Mesenchymal stem cell (in vitro differentiated cells and primary cell): Measurements from ENCODE around the gene BTG1.

Experiments used
- DNase-seq: peaks from one replicate; pipeline ENCODE4 v3.0.0-alpha.2; 2013
- H2AFZ ChIP-seq: one replicate; pipeline ENCODE4 v1.6.1; 2013; ENCODE audit warnings: low read depth, mild to moderate bottlenecking, control low read depth, inconsistent platforms, low read length, moderate library complexity
- H2AK5ac ChIP-seq: 2 replicates; pipeline ENCODE4 v1.6.1; 2013; ENCODE audit warnings: low read length, moderate library complexity, mild to moderate bottlenecking, inconsistent platforms; ENCODE audit not compliant: severe bottlenecking
- H2BK120ac ChIP-seq: one replicate; pipeline ENCODE4 v1.6.1; 2013; ENCODE audit warnings: low read depth, mild to moderate bottlenecking, inconsistent platforms, low read length, moderate library complexity
- H2BK12ac ChIP-seq, 2 experiments: one replicate each; pipeline ENCODE4 v1.6.1; 2013; ENCODE audit warnings: inconsistent platforms in 2 of 2, low read length in 2 of 2, mild to moderate bottlenecking in 2 of 2, moderate library complexity in 2 of 2, control low read depth in 1 of 2
- H2BK15ac ChIP-seq: one replicate; pipeline ENCODE4 v1.6.1; 2013; ENCODE audit warnings: mild to moderate bottlenecking, low read depth, inconsistent platforms; ENCODE audit not compliant: poor library complexity, severe bottlenecking
- H2BK5ac ChIP-seq: 2 replicates; pipeline ENCODE4 v1.6.1; 2013; ENCODE audit warnings: low read depth, mild to moderate bottlenecking, low read length, control low read depth, inconsistent platforms; ENCODE audit not compliant: poor library complexity, severe bottlenecking
- H3K14ac ChIP-seq, 2 experiments: one replicate each; pipeline ENCODE4 v1.6.1; 2013; ENCODE audit warnings: inconsistent platforms in 2 of 2, low read length in 2 of 2, control low read depth in 1 of 2, mild to moderate bottlenecking in 1 of 2, moderate library complexity in 1 of 2
- H3K18ac ChIP-seq, 2 experiments: one replicate each; pipeline ENCODE4 v1.6.1; 2013; ENCODE audit warnings: inconsistent platforms in 2 of 2, low read length in 2 of 2, control low read depth in 1 of 2, low read depth in 1 of 2, mild to moderate bottlenecking in 1 of 2
- H3K23ac ChIP-seq, 2 experiments: one replicate each; pipeline ENCODE4 v1.6.1; 2013; ENCODE audit warnings: inconsistent platforms in 2 of 2, low read length in 2 of 2, mild to moderate bottlenecking in 2 of 2, moderate library complexity in 2 of 2, control low read depth in 1 of 2
- H3K27ac ChIP-seq: 2 replicates; pipeline ENCODE4 v1.5.1; 2013; ENCODE audit warnings: mild to moderate bottlenecking, moderate library complexity, low read length, control low read depth, inconsistent platforms; ENCODE audit not compliant: poor library complexity, severe bottlenecking
- H3K27me3 ChIP-seq, 2 experiments: 2 replicates each; pipeline versions ENCODE4 v1.6.1 to v1.7.0; 2013; ENCODE audit warnings: low read length in 2 of 2, mild to moderate bottlenecking in 2 of 2, moderate library complexity in 2 of 2, control low read depth in 1 of 2, inconsistent platforms in 1 of 2; ENCODE audit not compliant: control insufficient read depth in 1 of 2, insufficient read depth in 1 of 2
- H3K36me3 ChIP-seq, 2 experiments: 2 replicates each; pipeline versions ENCODE4 v1.6.1 to v1.7.0; 2013; ENCODE audit warnings: low read length in 2 of 2, control low read depth in 1 of 2, inconsistent platforms in 1 of 2, low read depth in 1 of 2, mild to moderate bottlenecking in 1 of 2; ENCODE audit not compliant: insufficient read depth in 2 of 2, control insufficient read depth in 1 of 2
- H3K4ac ChIP-seq, 2 experiments: one replicate each; pipeline ENCODE4 v1.6.1; 2013; ENCODE audit warnings: inconsistent platforms in 2 of 2, low read length in 2 of 2, mild to moderate bottlenecking in 2 of 2, moderate library complexity in 2 of 2, control low read depth in 1 of 2, low read depth in 1 of 2
- H3K4me1 ChIP-seq: 2 replicates; pipeline ENCODE4 v1.6.1; 2013; ENCODE audit warnings: low read depth, low read length, control low read depth; ENCODE audit not compliant: control insufficient read depth, insufficient read depth
- H3K4me2 ChIP-seq: 2 replicates; pipeline ENCODE4 v1.6.1; 2013; ENCODE audit warnings: low read length, mild to moderate bottlenecking, inconsistent platforms; ENCODE audit not compliant: poor library complexity, severe bottlenecking
- H3K4me3 ChIP-seq, 2 experiments: 2 replicates each; pipeline versions ENCODE4 v1.5.1 to v1.7.0; 2013; ENCODE audit warnings: low read length in 2 of 2, mild to moderate bottlenecking in 2 of 2, control low read depth in 1 of 2, low read depth in 1 of 2; ENCODE audit not compliant: insufficient read depth in 1 of 2
- H3K79me1 ChIP-seq: replicated peaks from 2 replicates; pipeline ENCODE4 v1.6.1; 2013; ENCODE audit warnings: mild to moderate bottlenecking, control low read depth, low read length, inconsistent platforms; ENCODE audit not compliant: poor library complexity, severe bottlenecking
- H3K9ac ChIP-seq: 2 replicates; pipeline ENCODE4 v1.7.0; 2013; ENCODE audit warnings: mild to moderate bottlenecking, low read length, moderate library complexity
- H3K9me3 ChIP-seq: 2 replicates; pipeline ENCODE4 v1.7.0; 2013; ENCODE audit warnings: mild to moderate bottlenecking, low read length; ENCODE audit not compliant: control insufficient read depth
- H4K8ac ChIP-seq: one replicate; pipeline ENCODE4 v1.6.1; 2013; ENCODE audit warnings: inconsistent platforms, mild to moderate bottlenecking, low read length, moderate library complexity
- H4K91ac ChIP-seq: one replicate; pipeline ENCODE4 v1.6.1; 2013; ENCODE audit warnings: mild to moderate bottlenecking, low read length, inconsistent platforms
- WGBS: methylation state at CpG from one replicate; pipeline ENCODE4 v1.1.7; 2013; ENCODE audit warnings: mixed read lengths; 5-methylcytosine and 5-hydroxymethylcytosine counted together

BTG1 gene

DNA sequence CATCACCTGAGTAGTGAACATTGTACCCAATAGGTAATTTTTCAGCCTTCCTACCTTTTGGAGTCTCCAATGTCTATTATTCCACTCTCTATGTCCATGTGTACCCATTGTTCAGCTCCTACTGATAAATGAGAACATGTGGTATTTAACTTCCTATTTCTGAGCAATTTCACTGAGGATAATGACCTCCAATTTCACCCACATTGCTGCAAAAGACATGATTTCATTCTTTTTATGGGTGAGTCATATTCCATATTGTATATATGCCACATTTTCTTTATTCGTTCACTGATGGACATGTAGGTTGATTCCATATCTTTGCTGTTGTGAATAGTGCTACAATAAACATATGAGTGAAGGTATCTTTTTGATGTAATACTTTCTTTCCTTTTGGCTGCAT, 16.4 kb upstream of the BTG1 start:
- no peaks in the 10 kb centered on the region for H3K9me3 ChIP-seq
- no peak overlapping the region for H3K14ac ChIP-seq
- H3K4me2 ChIP-seq = no peak overlapping the region
- no peak for DNase-seq
- no peak overlapping the region for H4K8ac ChIP-seq
- H2BK120ac ChIP-seq = no peak overlapping the region
- H2BK12ac ChIP-seq = no peak overlapping the region
- no peaks in the 10 kb centered on the region for H3K4me1 ChIP-seq
- H3K36me3 ChIP-seq = no peaks in the 10 kb centered on the region
- no peak overlapping the region for H3K18ac ChIP-seq
- no peaks in the 10 kb centered on the region for H3K27me3 ChIP-seq
- H2BK15ac ChIP-seq = no peak overlapping the region
- H4K91ac ChIP-seq = no peak overlapping the region
- no peak overlapping the region for H3K4ac ChIP-seq
- H2AK5ac ChIP-seq = no peak overlapping the region
- no peak overlapping the region for H3K27ac ChIP-seq
- no peak overlapping the region for H2BK5ac ChIP-seq
- H3K9ac ChIP-seq = no peak overlapping the region
- no peak overlapping the region for H2AFZ ChIP-seq
- no peaks in the 10 kb centered on the region for H3K79me1 ChIP-seq
- no CpG with 5 or more reads among the region's 1 CpG for WGBS
- no peak overlapping the region for H3K4me3 ChIP-seq
- no peak overlapping the region for H3K23ac ChIP-seq

DNA sequence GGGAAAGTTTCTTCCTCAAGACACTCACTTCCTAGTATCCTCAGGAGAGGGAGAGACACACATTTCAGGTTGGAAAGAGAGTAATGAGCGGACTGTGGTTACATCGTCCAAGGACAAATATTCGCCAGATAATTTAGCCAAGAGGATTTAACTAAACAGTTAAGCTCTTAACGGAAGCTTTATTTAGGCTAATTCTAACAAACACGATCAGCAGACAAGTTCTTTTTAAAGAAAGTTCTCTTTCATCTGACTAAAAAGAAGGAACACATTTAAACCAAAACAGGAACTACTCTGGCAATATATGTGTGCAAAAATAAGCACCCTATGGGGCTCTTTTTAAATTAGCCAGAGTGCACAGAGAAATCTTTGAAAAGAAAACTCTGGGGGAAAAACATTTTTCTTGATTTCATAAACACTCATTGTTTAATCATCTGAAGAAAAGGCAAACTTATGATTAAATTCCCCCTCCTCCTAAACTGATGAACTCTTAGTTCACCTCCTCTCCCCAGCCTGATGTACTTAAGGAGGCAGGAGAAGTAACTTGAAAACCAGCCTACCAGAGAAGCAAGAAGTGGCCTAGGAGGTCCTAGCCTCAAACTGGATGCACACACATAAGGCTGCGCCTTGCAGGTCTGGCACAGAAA, 13.3 kb upstream of the BTG1 start:
- no peak overlapping the region for H3K14ac ChIP-seq
- no peak overlapping the region for H2AK5ac ChIP-seq
- H3K4me3 ChIP-seq = peak overlapping the region in 1 of 2 experiments; percentile 7
- no peak overlapping the region for H3K23ac ChIP-seq
- no peak overlapping the region for H2BK12ac ChIP-seq
- no peak overlapping the region for H3K4me2 ChIP-seq
- no peak overlapping the region for H3K27ac ChIP-seq
- H3K9me3 ChIP-seq = no peaks in the 10 kb centered on the region
- H2AFZ ChIP-seq = no peak overlapping the region
- no peak overlapping the region for H2BK120ac ChIP-seq
- H3K27me3 ChIP-seq = no peaks in the 10 kb centered on the region
- H3K18ac ChIP-seq = no peak overlapping the region
- H2BK15ac ChIP-seq = no peak overlapping the region
- H3K4me1 ChIP-seq = no peaks in the 10 kb centered on the region
- H4K8ac ChIP-seq = no peak overlapping the region
- WGBS = 77% methylated on average over 5 of the region's 6 CpGs
- no peak overlapping the region for H3K4ac ChIP-seq
- H4K91ac ChIP-seq = no peak overlapping the region
- no peaks in the 10 kb centered on the region for H3K79me1 ChIP-seq
- no peak overlapping the region for H2BK5ac ChIP-seq
- peak overlapping the region; percentile 32 for H3K9ac ChIP-seq
- no peaks in the 10 kb centered on the region for H3K36me3 ChIP-seq
- DNase-seq = peak; percentile 5

DNA sequence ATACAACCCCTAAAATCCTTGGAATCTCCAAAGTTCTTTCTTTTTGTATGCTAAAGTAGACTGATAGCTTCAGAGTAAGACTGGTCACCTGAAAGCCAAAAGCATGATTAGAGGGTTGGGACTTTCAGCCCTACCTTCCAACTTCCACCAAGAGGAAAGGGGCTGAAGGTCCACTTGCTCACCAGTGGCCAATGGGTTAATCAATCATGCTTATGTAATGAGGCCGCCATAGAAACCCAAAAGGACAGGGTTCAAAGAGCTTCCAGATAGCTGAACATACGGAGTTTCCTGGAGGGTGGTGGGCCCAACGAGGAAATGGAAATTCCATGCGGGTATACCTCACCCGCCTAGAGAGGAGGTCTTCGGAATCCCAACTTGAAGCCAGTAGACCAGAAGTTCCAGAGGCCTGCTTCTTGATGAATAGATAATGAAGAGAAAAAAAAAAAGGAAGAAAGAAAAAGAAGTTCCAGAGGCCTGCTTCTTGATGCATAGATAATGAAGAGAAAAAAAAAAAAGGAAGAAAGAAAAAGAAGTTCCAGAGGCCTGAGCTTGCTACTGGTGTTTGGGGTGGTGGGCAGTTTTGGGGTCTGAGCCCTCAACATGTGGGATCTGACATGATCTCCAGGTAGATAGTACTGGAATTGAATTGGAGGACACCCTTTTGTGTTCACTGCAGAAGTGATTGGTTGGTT, 11.2 kb upstream of the BTG1 start:
- H3K23ac ChIP-seq = no peak overlapping the region
- H2BK120ac ChIP-seq = no peak overlapping the region
- H3K4me2 ChIP-seq = no peak overlapping the region
- no peak overlapping the region for H3K4me3 ChIP-seq
- no peaks in the 10 kb centered on the region for H3K79me1 ChIP-seq
- no peak overlapping the region for H3K4ac ChIP-seq
- H3K18ac ChIP-seq = no peak overlapping the region
- H2AK5ac ChIP-seq = no peak overlapping the region
- H3K4me1 ChIP-seq = no peaks in the 10 kb centered on the region
- WGBS = 89% methylated on average over 6 of the region's 6 CpGs
- H4K91ac ChIP-seq = no peak overlapping the region
- DNase-seq = no peak
- no peaks in the 10 kb centered on the region for H3K27me3 ChIP-seq
- no peak overlapping the region for H4K8ac ChIP-seq
- H2AFZ ChIP-seq = no peak overlapping the region
- peak overlapping the region in 1 of 2 experiments; percentile 31 for H2BK12ac ChIP-seq
- H2BK5ac ChIP-seq = no peak overlapping the region
- H3K27ac ChIP-seq = no peak overlapping the region
- H3K36me3 ChIP-seq = no peaks in the 10 kb centered on the region
- no peak overlapping the region for H3K14ac ChIP-seq
- no peak overlapping the region for H3K9ac ChIP-seq
- no peaks in the 10 kb centered on the region for H3K9me3 ChIP-seq
- H2BK15ac ChIP-seq = no peak overlapping the region

DNA sequence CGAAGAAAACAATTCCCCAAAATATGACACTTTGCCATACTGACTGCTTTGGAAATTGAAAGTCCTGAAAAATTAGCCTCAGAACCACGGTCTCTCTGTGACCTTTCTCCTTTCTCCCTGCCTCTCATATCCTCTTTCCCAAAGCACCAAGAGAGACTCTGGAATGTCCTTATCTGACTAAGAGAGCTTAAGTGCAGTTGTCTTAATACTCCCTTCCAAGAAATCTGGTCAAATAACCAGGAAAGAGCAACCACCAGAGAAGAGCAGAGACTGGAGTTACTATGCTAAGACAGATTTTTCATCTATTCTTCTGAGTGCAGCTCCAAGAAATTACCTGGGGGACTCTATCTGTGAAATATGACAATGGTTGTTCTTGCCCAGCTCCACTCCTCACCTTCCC, 10.5 kb upstream of the BTG1 start:
- Histone ChIP-seq H2BK15ac (no peak overlapping the region), H3K4ac (no peak overlapping the region), H3K4me3 (no peak overlapping the region), H3K23ac (no peak overlapping the region), H2BK5ac (no peak overlapping the region), H2AFZ (no peak overlapping the region), H3K27me3 (no peaks in the 10 kb centered on the region), H2BK120ac (no peak overlapping the region), H4K8ac (no peak overlapping the region), H4K91ac (no peak overlapping the region), H2BK12ac (no peak overlapping the region), H3K79me1 (no peaks in the 10 kb centered on the region), H3K4me1 (no peaks in the 10 kb centered on the region), H3K27ac (no peak overlapping the region), H3K36me3 (no peaks in the 10 kb centered on the region), H3K18ac (no peak overlapping the region), H3K9me3 (no peaks in the 10 kb centered on the region), H3K9ac (no peak overlapping the region), H3K4me2 (no peak overlapping the region), H2AK5ac (no peak overlapping the region), H3K14ac (no peak overlapping the region)
- 78% methylated on average over 2 of the region's 2 CpGs for WGBS
- peak; percentile 15 for DNase-seq
